ENCODE data around the gene CA9.
A peak's percentile ranks its signal among the peaks of the same experiment; 100 is the strongest.

Gene CA9

GRCh38 chr9:35675204-35675603, 1.5 kb downstream of the CA9 start:
- no peak for DNase-seq (ENCODE audit: low read depth in 1 of 2, low spot score in 1 of 2)

- no peak for DNase-seq (ENCODE audit: low read depth in 1 of 2, low spot score in 1 of 2)
Observed at GRCh38 chr9:35675732-35676392, 2.1 kb downstream of the CA9 start.

- no peak for DNase-seq (ENCODE audit: low read depth in 1 of 2, low spot score in 1 of 2)
Observed at GRCh38 chr9:35679091-35679490, 5.4 kb downstream of the CA9 start.

- no peak for DNase-seq (ENCODE audit: low read depth in 1 of 2, low spot score in 1 of 2)
Observed at GRCh38 chr9:35679766-35680330, 6.1 kb downstream of the CA9 start.

GRCh38 chr9:35680331-35681105, 6.8 kb downstream of the CA9 start:
- DNase-seq (ENCODE audit: low read depth in 1 of 2, low spot score in 1 of 2): no peak

- no peak for DNase-seq (ENCODE audit: low read depth in 1 of 2, low spot score in 1 of 2)
Observed at GRCh38 chr9:35681341-35682002, 7.7 kb downstream of the CA9 start.

GRCh38 chr9:35682051-35682450, 8.3 kb downstream of the CA9 start:
- DNase-seq (ENCODE audit: low read depth in 1 of 2, low spot score in 1 of 2): no peak

- no peak for DNase-seq (ENCODE audit: low read depth in 1 of 2, low spot score in 1 of 2)
Observed at GRCh38 chr9:35682520-35683315, 9.0 kb downstream of the CA9 start.

GRCh38 chr9:35683323-35683722, 9.6 kb downstream of the CA9 start:
- no peak for DNase-seq (ENCODE audit: low read depth in 1 of 2, low spot score in 1 of 2)

GRCh38 chr9:35684921-35685320, 11.2 kb downstream of the CA9 start:
- no peak for DNase-seq (ENCODE audit: low read depth in 1 of 2, low spot score in 1 of 2)

GRCh38 chr9:35685506-35685905, 11.8 kb downstream of the CA9 start:
- no peak for DNase-seq (ENCODE audit: low read depth in 1 of 2, low spot score in 1 of 2)

- no peak for DNase-seq (ENCODE audit: low read depth in 1 of 2, low spot score in 1 of 2)
Observed at GRCh38 chr9:35686222-35687203, 12.8 kb downstream of the CA9 start.

- DNase-seq (ENCODE audit: low read depth in 1 of 2, low spot score in 1 of 2): no peak
Observed at GRCh38 chr9:35687306-35687705, 13.6 kb downstream of the CA9 start.

GRCh38 chr9:35687972-35688557, 14.3 kb downstream of the CA9 start:
- DNase-seq (ENCODE audit: low read depth in 1 of 2, low spot score in 1 of 2): no peak

- DNase-seq (ENCODE audit: low read depth in 1 of 2, low spot score in 1 of 2): peak in 1 of 2 donors; percentile 20
Observed at GRCh38 chr9:35688558-35689541, 15.1 kb downstream of the CA9 start.

- DNase-seq (ENCODE audit: low read depth in 1 of 2, low spot score in 1 of 2): no peak
Observed at GRCh38 chr9:35689542-35690293, 16.0 kb downstream of the CA9 start, which contains the start of gene TPM2. Gene TPM2 (minus strand): TSS chr9:35689925. CDS start chr9:35689817, 108 bp downstream.

- no peak for DNase-seq (ENCODE audit: low read depth in 1 of 2, low spot score in 1 of 2)
Observed at GRCh38 chr9:35690294-35690613, 16.5 kb downstream of the CA9 start.

All from activated CD4-positive, alpha-beta T cell treated with anti-CD3 and anti-CD28 coated beads, Interleukin-2, amount 50 U/mL, for 24 hours (primary cell).